ENCODE results near the gene LY9.

- TF ChIP-seq CTCF (IDR thresholded peaks at IDR 0.05): no peak
- no peak for TF ChIP-seq POLR2A (IDR thresholded peaks at IDR 0.05)
Measured at GRCh38 chr1:160752924-160753323, 43.0 kb upstream of the LY9 start.

Data from testis (tissue), 2 donors.